SU-DHL-6 (cell line): ENCODE data around the gene C10orf88.

Experiments used
- H2AFZ ChIP-seq: fragments of 200-600 bp; sonication (generic); 2 replicates; pipeline ENCODE4 v1.6.1; 2014; ENCODE audit warnings: low read depth, mild to moderate bottlenecking, moderate library complexity, mixed read lengths, antibody characterized with exemption, low read length; ENCODE audit not compliant: severe bottlenecking
- H3F3A ChIP-seq: fragments of 200-600 bp; shearing (Covaris generic); 2 replicates; pipeline ENCODE4 v1.6.0; 2016; ENCODE audit warnings: antibody characterized with exemption, mild to moderate bottlenecking; ENCODE audit not compliant: insufficient read depth
- H3K27ac ChIP-seq: fragments of 200-600 bp; sonication (generic); 2 replicates; pipeline ENCODE4 v1.5.1; 2016; ENCODE audit warnings: low read depth, mild to moderate bottlenecking, low read length, moderate library complexity, mixed read lengths
- H3K27me3 ChIP-seq: fragments of 200-600 bp; sonication (generic), shearing (Covaris generic); 2 replicates; pipeline ENCODE4 v1.6.0; 2014; ENCODE audit warnings: mild to moderate bottlenecking, low read length
- H3K36me3 ChIP-seq: fragments of 200-600 bp; sonication (generic); 2 replicates; pipeline ENCODE4 v1.6.1; 2014; ENCODE audit warnings: mild to moderate bottlenecking, low read length, mixed read lengths
- H3K4me2 ChIP-seq: fragments of 300-600, 200-600 bp; shearing (Covaris generic), sonication (generic); 2 replicates; pipeline ENCODE4 v1.6.0; 2014; ENCODE audit warnings: low read length, low read depth, mild to moderate bottlenecking; ENCODE audit not compliant: poor library complexity, severe bottlenecking
- H3K4me3 ChIP-seq: fragments of 200-600 bp; sonication (generic); 2 replicates; pipeline ENCODE4 v1.5.1; 2014; ENCODE audit warnings: antibody characterized with exemption, low read length, mild to moderate bottlenecking, mixed read lengths; ENCODE audit not compliant: insufficient read depth, poor library complexity, severe bottlenecking
- H3K79me2 ChIP-seq: fragments of 200-600 bp; sonication (generic); 2 replicates; pipeline ENCODE4 v1.6.1; 2014; ENCODE audit warnings: mild to moderate bottlenecking, low read length, moderate library complexity; ENCODE audit not compliant: insufficient read depth
- H3K9ac ChIP-seq: fragments of 200-600 bp; sonication (generic); 2 replicates; pipeline ENCODE4 v1.7.0; 2014; ENCODE audit warnings: mild to moderate bottlenecking, low read length
- H3K9me2 ChIP-seq: fragments of 200-600 bp; sonication (generic); replicated peaks from 2 replicates; pipeline ENCODE4 v1.6.1; 2014; ENCODE audit warnings: low read length; ENCODE audit not compliant: insufficient read depth
- H3K9me3 ChIP-seq: fragments of 200-600 bp; sonication (generic); 2 replicates; pipeline ENCODE4 v1.6.1; 2014; ENCODE audit warnings: low read length, mixed read lengths; ENCODE audit not compliant: insufficient read depth
- H4K20me1 ChIP-seq: fragments of 200-600 bp; sonication (generic); 2 replicates; pipeline ENCODE4 v1.6.1; 2014; ENCODE audit warnings: low read depth, mild to moderate bottlenecking, antibody characterized with exemption, low read length, moderate library complexity, mixed read lengths
- CTCF ChIP-seq: fragments of 200-600 bp; sonication (generic); IDR thresholded peaks from one replicate; pipeline ENCODE4 v1.5.1; 2017; ENCODE audit warnings: antibody characterized with exemption, mild to moderate bottlenecking, low read length, moderate library complexity; ENCODE audit not compliant: insufficient read depth, poor library complexity, severe bottlenecking
- EZH2phosphoT487 ChIP-seq: fragments of 200-600 bp; sonication (generic), shearing (Covaris generic); conservative IDR thresholded peaks from 2 replicates; pipeline ENCODE4 v1.6.1; 2018; ENCODE audit warnings: mild to moderate bottlenecking, antibody characterized with exemption, low read length, moderate library complexity, mixed read lengths

The C10orf88 gene

GRCh38 chr10:122953902-122954730, at the start of gene C10orf88:
Gene C10orf88 (minus strand): TSS chr10:122954227. CDS start chr10:122954178, 49 bp downstream.
- H3F3A ChIP-seq, result no peaks in the 10 kb centered on the region
- H3K4me2 ChIP-seq, result peak within 1 kb of the TSS; percentile 88
- no peaks in the 10 kb centered on the region for H4K20me1 ChIP-seq
- H3K4me3 ChIP-seq, result peak within 1 kb of the TSS; percentile 86
- peak within 1 kb of the TSS; percentile 93 for H2AFZ ChIP-seq
- no peaks in the 10 kb centered on the region for H3K9me3 ChIP-seq
- TF ChIP-seq CTCF, result no peak
- TF ChIP-seq EZH2phosphoT487, result no peak
- no peaks in the 10 kb centered on the region for H3K27me3 ChIP-seq
- peaks cover 4% of the 10 kb centered on the region for H3K79me2 ChIP-seq
- H3K9ac ChIP-seq, result peak within 1 kb of the TSS; percentile 78
- no peaks in the 10 kb centered on the region for H3K36me3 ChIP-seq
- no peak within 1 kb of the TSS for H3K27ac ChIP-seq
- H3K9me2 ChIP-seq, result no peaks in the 10 kb centered on the region

GRCh38 chr10:123001370-123001769, 47.3 kb upstream of the C10orf88 start:
- H3K27me3 ChIP-seq, result no peaks in the 10 kb centered on the region
- no peak overlapping the region for H3K4me2 ChIP-seq
- TF ChIP-seq CTCF, result no peak
- TF ChIP-seq EZH2phosphoT487, result no peak
- peaks cover 8% of the 10 kb centered on the region; the same call in 1 of the 2 replicates for H3K36me3 ChIP-seq
- H3K79me2 ChIP-seq, result peaks cover 78% of the 10 kb centered on the region
- 0 out of 2 replicates have a peak, but pooled peaks cover 5% of the 10 kb centered on the region for H3F3A ChIP-seq
- no peak overlapping the region for H3K4me3 ChIP-seq
- H3K27ac ChIP-seq, result no peak overlapping the region
- H3K9me3 ChIP-seq, result no peaks in the 10 kb centered on the region
- 0 out of 2 replicates have a peak, but pooled peaks cover 4% of the 10 kb centered on the region for H4K20me1 ChIP-seq
- H3K9ac ChIP-seq, result no peak overlapping the region
- no peaks in the 10 kb centered on the region for H3K9me2 ChIP-seq
- H2AFZ ChIP-seq, result no peak overlapping the region

GRCh38 chr10:123000155-123000554, 46.1 kb upstream of the C10orf88 start:
- Histone ChIP-seq H3K9me3 (no peaks in the 10 kb centered on the region), H3K27ac (no peak overlapping the region), H3F3A (0 out of 2 replicates have a peak, but pooled peaks cover 5% of the 10 kb centered on the region), H3K9ac (no peak overlapping the region), H3K4me2 (no peak overlapping the region), H3K27me3 (no peaks in the 10 kb centered on the region), H3K4me3 (no peak overlapping the region), H2AFZ (no peak overlapping the region), H3K79me2 (peaks cover 66% of the 10 kb centered on the region), H3K36me3 (peaks cover 13% of the 10 kb centered on the region), H3K9me2 (no peaks in the 10 kb centered on the region), H4K20me1 (0 out of 2 replicates have a peak, but pooled peaks cover 4% of the 10 kb centered on the region)
- no peak for TF ChIP-seq CTCF
- TF ChIP-seq EZH2phosphoT487, result no peak
